NB4 (cell line): ENCODE data around the gene CDYL.

ENCODE experiments used
- CTCF ChIP-seq: IDR thresholded peaks from one replicate; pipeline ENCODE4 v1.5.1; 2012; ENCODE audit warnings: low read depth, low read length
- MAX ChIP-seq: IDR thresholded peaks from 2 replicates; pipeline ENCODE4 v1.6.1; 2011; ENCODE audit warnings: low read depth, low read length
- POLR2A ChIP-seq: IDR thresholded peaks from 2 replicates; pipeline ENCODE4 v1.6.1; 2011; ENCODE audit warnings: mild to moderate bottlenecking; ENCODE audit not compliant: insufficient read length; ENCODE audit errors: extremely low read depth

- TF ChIP-seq CTCF (no peak), POLR2A (no peak), MAX (no peak)
These were observed 5.2 kb downstream of the CDYL start for GRCh38 chr6:4781426-4781825.
